WTC11 (cell line): Measurements from ENCODE around the gene PFKM. TPM values are rescaled to one million over a fixed set of nuclear protein-coding genes. Genes with fewer than 3 reads are reported as not detected.
"Not testable (repeated sequence)": the region's sequence is repeated elsewhere in the genome, so short reads cannot be mapped to it uniquely, and the experiment has no call there.

ENCODE experiments used
- ATAC-seq: fragments of 200-7000 bp; cut with Tn5 transposase; 2 replicates; pipeline ENCODE4 v1.10.0; 2021; ENCODE audit warnings: mild to moderate bottlenecking, moderate library complexity
- CTCF ChIA-PET: fragments of 300-600 bp; sonication (Branson Sonifier 250); formaldehyde crosslinking; loops from one replicate; lab custom pipeline; 2021; ENCODE audit warnings: antibody characterized with exemption; lab: Charles Lee
- POLR2A ChIA-PET: fragments of 350-600 bp; sonication (Branson Sonifier 250); formaldehyde crosslinking; loops from one replicate; lab custom pipeline; 2021; ENCODE audit warnings: antibody characterized with exemption; lab: Charles Lee
- DNase-seq: peaks from one replicate; pipeline ENCODE4 v3.0.0; 2021; ENCODE audit warnings: low spot score
- H3K27ac Mint-ChIP-seq: 2 replicates; pipeline ENCODE4 v1.8.0; 2021; ENCODE audit warnings: mixed read lengths
- H3K27me3 Mint-ChIP-seq: 2 replicates; pipeline ENCODE4 v1.8.0; 2021; ENCODE audit warnings: low read depth, mild to moderate bottlenecking, moderate library complexity, mixed read lengths
- H3K36me3 Mint-ChIP-seq: 2 replicates; pipeline ENCODE4 v1.8.0; 2021; ENCODE audit warnings: mixed read lengths
- H3K4me1 Mint-ChIP-seq: 2 replicates; pipeline ENCODE4 v1.8.0; 2022; ENCODE audit warnings: mixed read lengths
- H3K4me3 Mint-ChIP-seq: 2 replicates; pipeline ENCODE4 v1.8.0; 2021; ENCODE audit warnings: mild to moderate bottlenecking, moderate library complexity, mixed read lengths
- H3K9me3 Mint-ChIP-seq: 2 replicates; pipeline ENCODE4 v1.8.0; 2021; ENCODE audit warnings: mixed read lengths
- CREB1 ChIP-seq: sonication (generic); formaldehyde crosslinking; IDR thresholded peaks from 2 replicates; pipeline ENCODE4 v1.8.0; 2023; ENCODE audit warnings: mild to moderate bottlenecking, missing genetic modification reagents
- ELF4 ChIP-seq: sonication (generic); formaldehyde crosslinking; IDR thresholded peaks from 2 replicates; pipeline ENCODE4 v1.8.1; 2022; ENCODE audit warnings: low read depth, mild to moderate bottlenecking, moderate library complexity, missing genetic modification reagents
- FOXP1 ChIP-seq: sonication (generic); formaldehyde crosslinking; IDR thresholded peaks from 2 replicates; pipeline ENCODE4 v1.8.0; 2022; ENCODE audit warnings: missing genetic modification reagents, mild to moderate bottlenecking, moderate library complexity, borderline replicate concordance
- GRHL2 ChIP-seq: fragments of 250-450 bp; sonication (Bioruptor Pico); IDR thresholded peaks from 2 replicates; pipeline ENCODE4 v1.8.0; 2022; ENCODE audit warnings: mild to moderate bottlenecking, moderate library complexity; ENCODE audit not compliant: insufficient replicate concordance, severe bottlenecking
- IRF2 ChIP-seq: sonication (generic); formaldehyde crosslinking; IDR thresholded peaks from 2 replicates; pipeline ENCODE4 v1.8.0; 2022; ENCODE audit warnings: low read depth, missing genetic modification reagents, borderline replicate concordance
- JAZF1 ChIP-seq: fragments of 250-450 bp; sonication (Bioruptor Pico); IDR thresholded peaks from 2 replicates; pipeline ENCODE4 v1.9.0; 2021; ENCODE audit warnings: moderate library complexity, mild to moderate bottlenecking, inconsistent platforms
- KAT7 ChIP-seq: sonication (generic); formaldehyde crosslinking; IDR thresholded peaks from 2 replicates; pipeline ENCODE4 v1.8.1; 2023; ENCODE audit warnings: missing genetic modification reagents, mild to moderate bottlenecking, borderline replicate concordance
- NR1H2 ChIP-seq: sonication (generic); formaldehyde crosslinking; IDR thresholded peaks from 2 replicates; pipeline ENCODE4 v1.9.0; 2021; ENCODE audit warnings: mild to moderate bottlenecking, moderate library complexity, missing genetic modification reagents
- PRRX2 ChIP-seq: fragments of 250-450 bp; sonication (Bioruptor Pico); IDR thresholded peaks from 2 replicates; pipeline ENCODE4 v1.8.0; 2021; ENCODE audit warnings: mild to moderate bottlenecking
- RORB ChIP-seq: fragments of 250-450 bp; sonication (Bioruptor Pico); IDR thresholded peaks from 2 replicates; pipeline ENCODE4 v1.9.0; 2021; ENCODE audit warnings: mild to moderate bottlenecking
- SMAD4 ChIP-seq: sonication (generic); formaldehyde crosslinking; IDR thresholded peaks from 2 replicates; pipeline ENCODE4 v1.8.0; 2022; ENCODE audit warnings: mild to moderate bottlenecking, missing genetic modification reagents
- ZNF219 ChIP-seq: sonication (generic); formaldehyde crosslinking; IDR thresholded peaks from 2 replicates; pipeline ENCODE4 v1.8.0; 2023; ENCODE audit warnings: missing genetic modification reagents, mild to moderate bottlenecking, borderline replicate concordance
- ZNF317 ChIP-seq: sonication (generic); formaldehyde crosslinking; IDR thresholded peaks from 2 replicates; pipeline ENCODE4 v1.8.1; 2023; ENCODE audit warnings: low read depth, mild to moderate bottlenecking, moderate library complexity, missing genetic modification reagents, borderline replicate concordance
- ZNF671 ChIP-seq: fragments of 250-450 bp; sonication (Bioruptor Pico); IDR thresholded peaks from 2 replicates; pipeline ENCODE4 v1.8.0; 2021; ENCODE audit warnings: mild to moderate bottlenecking
- total RNA-seq: library from RNA; stranded (reverse); gene quantifications from 3 replicates; pipeline ENCODE4 v1.2.3, GENCODE V29; 2021
- TF ChIP-seq, protein P1 (sequence below): sonication (generic); formaldehyde crosslinking; conservative IDR thresholded peaks from 2 replicates; pipeline ENCODE4 v1.8.1; 2023; ENCODE audit warnings: mild to moderate bottlenecking, low read depth, missing genetic modification reagents, moderate library complexity
- TF ChIP-seq, protein P2 (sequence below): fragments of 250-450 bp; sonication (Bioruptor Pico); IDR thresholded peaks from 2 replicates; pipeline ENCODE4 v1.9.0; 2021; ENCODE audit warnings: mild to moderate bottlenecking, borderline replicate concordance
- TF ChIP-seq, protein P3 (sequence below): sonication (generic); formaldehyde crosslinking; IDR thresholded peaks from 2 replicates; pipeline ENCODE4 v1.8.0; 2022; ENCODE audit warnings: missing genetic modification reagents
- TF ChIP-seq, protein P4 (sequence below): sonication (generic); formaldehyde crosslinking; IDR thresholded peaks from 2 replicates; pipeline ENCODE4 v1.8.0; 2022; ENCODE audit warnings: mild to moderate bottlenecking, missing genetic modification reagents

The PFKM gene
- total RNA-seq, 1 experiment from 2014 or later = 99.3 TPM

DNA sequence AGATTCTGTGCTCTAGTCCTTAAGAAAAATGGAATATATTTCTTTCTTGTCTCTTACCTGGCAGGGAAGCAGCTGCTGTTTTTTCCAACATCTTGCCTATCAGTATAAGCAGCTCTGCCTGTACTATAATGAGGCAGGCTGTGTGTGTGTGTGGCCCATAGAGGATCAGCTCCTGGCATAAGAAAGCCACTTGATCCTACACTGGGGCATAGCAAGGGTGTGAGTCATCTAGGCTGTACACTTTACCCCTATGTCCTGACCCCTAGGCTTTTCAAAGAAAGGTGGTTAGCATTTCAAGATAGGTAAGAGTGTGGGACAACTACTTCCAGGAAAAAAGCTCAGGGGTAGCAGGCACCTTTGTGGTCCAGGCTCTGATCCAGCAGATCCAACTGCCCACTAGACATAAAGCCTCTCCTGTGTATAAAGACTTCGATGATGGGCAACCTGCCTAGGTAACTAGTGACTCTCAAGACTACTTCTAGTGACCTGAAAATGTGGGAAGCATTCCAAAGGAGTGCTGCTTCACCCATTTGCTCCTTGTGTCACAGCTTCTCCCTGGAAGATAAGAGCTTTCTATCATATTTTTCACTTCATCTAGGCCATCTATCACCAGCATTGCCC is 8.4 kb upstream of the PFKM start (continued):
- TF ChIP-seq PRRX2 = no peak
- no peak for TF ChIP-seq ZNF219

DNA sequence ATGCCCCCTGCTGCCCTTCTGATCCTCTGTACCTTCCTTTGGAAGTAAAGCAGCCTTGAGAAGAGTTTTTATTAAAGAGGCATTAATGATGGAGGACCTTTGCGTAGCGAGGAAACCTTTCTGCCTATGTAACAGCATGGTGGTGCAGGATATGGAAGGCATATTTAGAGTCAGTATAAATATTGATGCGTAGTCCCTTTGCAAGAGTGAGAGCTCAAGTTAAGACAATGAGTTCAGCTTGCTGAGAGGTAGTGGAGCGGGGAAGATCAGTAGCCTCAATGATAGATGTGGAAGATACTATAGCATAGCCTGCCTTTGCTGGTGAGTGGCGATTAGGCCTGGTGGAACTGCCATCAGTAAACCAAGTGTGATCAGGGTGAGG is 7.9 kb upstream of the PFKM start:
- peaks cover 11% of the 10 kb centered on the region; the same call in 1 of the 2 replicates for H3K36me3 Mint-ChIP-seq
- H3K4me1 Mint-ChIP-seq, ATAC-seq, DNase-seq, H3K4me3 Mint-ChIP-seq, POLR2A ChIA-PET, CTCF ChIA-PET, H3K27ac Mint-ChIP-seq: not testable (repeated sequence)
- peaks cover 17% of the 10 kb centered on the region for H3K9me3 Mint-ChIP-seq
- peaks cover 44% of the 10 kb centered on the region for H3K27me3 Mint-ChIP-seq

DNA sequence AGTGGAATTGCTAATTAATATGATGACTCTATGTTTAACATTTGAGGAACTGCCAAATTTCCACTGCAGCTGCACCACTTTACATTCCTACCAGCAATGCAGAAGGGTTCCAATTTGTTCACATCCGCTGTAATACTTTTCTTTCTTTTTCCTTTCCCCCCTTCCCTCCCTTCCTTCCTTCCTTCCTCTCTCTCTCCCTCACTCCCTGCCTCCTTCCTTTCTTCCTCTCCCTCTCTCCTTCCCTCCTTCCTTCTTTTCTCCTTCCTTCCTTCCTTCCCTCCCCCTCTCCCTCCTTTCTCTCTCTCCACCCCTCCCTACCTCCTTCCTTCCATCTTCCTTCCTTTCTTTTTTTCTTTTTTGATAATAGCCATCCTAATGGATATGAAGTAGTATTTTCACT is 3.2 kb upstream of the PFKM start:
- peaks cover 11% of the 10 kb centered on the region; the same call in 1 of the 2 replicates for H3K36me3 Mint-ChIP-seq
- CTCF ChIA-PET = no interaction called here
- TF ChIP-seq ZNF671 (no peak), CREB1 (CRISPR knock-in tag) (no peak), IRF2 (CRISPR knock-in tag) (no peak), JAZF1 (CRISPR knock-in tag) (no peak), SMAD4 (CRISPR knock-in tag) (no peak), NR1H2 (no peak), RORB (CRISPR knock-in tag) (no peak), ZNF317 (CRISPR knock-in tag) (no peak), FOXP1 (CRISPR knock-in tag) (no peak), KAT7 (CRISPR knock-in tag) (no peak), ELF4 (CRISPR knock-in tag) (no peak), GRHL2 (no peak), PRRX2 (no peak)
- TF ChIP-seq, protein P1, sequence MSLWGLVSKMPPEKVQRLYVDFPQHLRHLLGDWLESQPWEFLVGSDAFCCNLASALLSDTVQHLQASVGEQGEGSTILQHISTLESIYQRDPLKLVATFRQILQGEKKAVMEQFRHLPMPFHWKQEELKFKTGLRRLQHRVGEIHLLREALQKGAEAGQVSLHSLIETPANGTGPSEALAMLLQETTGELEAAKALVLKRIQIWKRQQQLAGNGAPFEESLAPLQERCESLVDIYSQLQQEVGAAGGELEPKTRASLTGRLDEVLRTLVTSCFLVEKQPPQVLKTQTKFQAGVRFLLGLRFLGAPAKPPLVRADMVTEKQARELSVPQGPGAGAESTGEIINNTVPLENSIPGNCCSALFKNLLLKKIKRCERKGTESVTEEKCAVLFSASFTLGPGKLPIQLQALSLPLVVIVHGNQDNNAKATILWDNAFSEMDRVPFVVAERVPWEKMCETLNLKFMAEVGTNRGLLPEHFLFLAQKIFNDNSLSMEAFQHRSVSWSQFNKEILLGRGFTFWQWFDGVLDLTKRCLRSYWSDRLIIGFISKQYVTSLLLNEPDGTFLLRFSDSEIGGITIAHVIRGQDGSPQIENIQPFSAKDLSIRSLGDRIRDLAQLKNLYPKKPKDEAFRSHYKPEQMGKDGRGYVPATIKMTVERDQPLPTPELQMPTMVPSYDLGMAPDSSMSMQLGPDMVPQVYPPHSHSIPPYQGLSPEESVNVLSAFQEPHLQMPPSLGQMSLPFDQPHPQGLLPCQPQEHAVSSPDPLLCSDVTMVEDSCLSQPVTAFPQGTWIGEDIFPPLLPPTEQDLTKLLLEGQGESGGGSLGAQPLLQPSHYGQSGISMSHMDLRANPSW (CRISPR knock-in tag) = no peak
- TF ChIP-seq, protein P2, sequence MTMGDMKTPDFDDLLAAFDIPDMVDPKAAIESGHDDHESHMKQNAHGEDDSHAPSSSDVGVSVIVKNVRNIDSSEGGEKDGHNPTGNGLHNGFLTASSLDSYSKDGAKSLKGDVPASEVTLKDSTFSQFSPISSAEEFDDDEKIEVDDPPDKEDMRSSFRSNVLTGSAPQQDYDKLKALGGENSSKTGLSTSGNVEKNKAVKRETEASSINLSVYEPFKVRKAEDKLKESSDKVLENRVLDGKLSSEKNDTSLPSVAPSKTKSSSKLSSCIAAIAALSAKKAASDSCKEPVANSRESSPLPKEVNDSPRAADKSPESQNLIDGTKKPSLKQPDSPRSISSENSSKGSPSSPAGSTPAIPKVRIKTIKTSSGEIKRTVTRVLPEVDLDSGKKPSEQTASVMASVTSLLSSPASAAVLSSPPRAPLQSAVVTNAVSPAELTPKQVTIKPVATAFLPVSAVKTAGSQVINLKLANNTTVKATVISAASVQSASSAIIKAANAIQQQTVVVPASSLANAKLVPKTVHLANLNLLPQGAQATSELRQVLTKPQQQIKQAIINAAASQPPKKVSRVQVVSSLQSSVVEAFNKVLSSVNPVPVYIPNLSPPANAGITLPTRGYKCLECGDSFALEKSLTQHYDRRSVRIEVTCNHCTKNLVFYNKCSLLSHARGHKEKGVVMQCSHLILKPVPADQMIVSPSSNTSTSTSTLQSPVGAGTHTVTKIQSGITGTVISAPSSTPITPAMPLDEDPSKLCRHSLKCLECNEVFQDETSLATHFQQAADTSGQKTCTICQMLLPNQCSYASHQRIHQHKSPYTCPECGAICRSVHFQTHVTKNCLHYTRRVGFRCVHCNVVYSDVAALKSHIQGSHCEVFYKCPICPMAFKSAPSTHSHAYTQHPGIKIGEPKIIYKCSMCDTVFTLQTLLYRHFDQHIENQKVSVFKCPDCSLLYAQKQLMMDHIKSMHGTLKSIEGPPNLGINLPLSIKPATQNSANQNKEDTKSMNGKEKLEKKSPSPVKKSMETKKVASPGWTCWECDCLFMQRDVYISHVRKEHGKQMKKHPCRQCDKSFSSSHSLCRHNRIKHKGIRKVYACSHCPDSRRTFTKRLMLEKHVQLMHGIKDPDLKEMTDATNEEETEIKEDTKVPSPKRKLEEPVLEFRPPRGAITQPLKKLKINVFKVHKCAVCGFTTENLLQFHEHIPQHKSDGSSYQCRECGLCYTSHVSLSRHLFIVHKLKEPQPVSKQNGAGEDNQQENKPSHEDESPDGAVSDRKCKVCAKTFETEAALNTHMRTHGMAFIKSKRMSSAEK = no peak
- TF ChIP-seq, protein P3, sequence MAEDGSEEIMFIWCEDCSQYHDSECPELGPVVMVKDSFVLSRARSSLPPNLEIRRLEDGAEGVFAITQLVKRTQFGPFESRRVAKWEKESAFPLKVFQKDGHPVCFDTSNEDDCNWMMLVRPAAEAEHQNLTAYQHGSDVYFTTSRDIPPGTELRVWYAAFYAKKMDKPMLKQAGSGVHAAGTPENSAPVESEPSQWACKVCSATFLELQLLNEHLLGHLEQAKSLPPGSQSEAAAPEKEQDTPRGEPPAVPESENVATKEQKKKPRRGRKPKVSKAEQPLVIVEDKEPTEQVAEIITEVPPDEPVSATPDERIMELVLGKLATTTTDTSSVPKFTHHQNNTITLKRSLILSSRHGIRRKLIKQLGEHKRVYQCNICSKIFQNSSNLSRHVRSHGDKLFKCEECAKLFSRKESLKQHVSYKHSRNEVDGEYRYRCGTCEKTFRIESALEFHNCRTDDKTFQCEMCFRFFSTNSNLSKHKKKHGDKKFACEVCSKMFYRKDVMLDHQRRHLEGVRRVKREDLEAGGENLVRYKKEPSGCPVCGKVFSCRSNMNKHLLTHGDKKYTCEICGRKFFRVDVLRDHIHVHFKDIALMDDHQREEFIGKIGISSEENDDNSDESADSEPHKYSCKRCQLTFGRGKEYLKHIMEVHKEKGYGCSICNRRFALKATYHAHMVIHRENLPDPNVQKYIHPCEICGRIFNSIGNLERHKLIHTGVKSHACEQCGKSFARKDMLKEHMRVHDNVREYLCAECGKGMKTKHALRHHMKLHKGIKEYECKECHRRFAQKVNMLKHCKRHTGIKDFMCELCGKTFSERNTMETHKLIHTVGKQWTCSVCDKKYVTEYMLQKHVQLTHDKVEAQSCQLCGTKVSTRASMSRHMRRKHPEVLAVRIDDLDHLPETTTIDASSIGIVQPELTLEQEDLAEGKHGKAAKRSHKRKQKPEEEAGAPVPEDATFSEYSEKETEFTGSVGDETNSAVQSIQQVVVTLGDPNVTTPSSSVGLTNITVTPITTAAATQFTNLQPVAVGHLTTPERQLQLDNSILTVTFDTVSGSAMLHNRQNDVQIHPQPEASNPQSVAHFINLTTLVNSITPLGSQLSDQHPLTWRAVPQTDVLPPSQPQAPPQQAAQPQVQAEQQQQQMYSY (CRISPR knock-in tag) = no peak
- TF ChIP-seq, protein P4, sequence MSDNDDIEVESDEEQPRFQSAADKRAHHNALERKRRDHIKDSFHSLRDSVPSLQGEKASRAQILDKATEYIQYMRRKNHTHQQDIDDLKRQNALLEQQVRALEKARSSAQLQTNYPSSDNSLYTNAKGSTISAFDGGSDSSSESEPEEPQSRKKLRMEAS (CRISPR knock-in tag) = no peak
- TF ChIP-seq, all 79 proteins: peak for 0
- ATAC-seq (no peak), DNase-seq (no peak)
- Mint-ChIP-seq H3K4me1 (peaks cover 16% of the 10 kb centered on the region), H3K27me3 (peaks cover 18% of the 10 kb centered on the region), H3K9me3 (peaks cover 17% of the 10 kb centered on the region), H3K4me3 (no peak overlapping the region), H3K27ac (no peak overlapping the region)
- POLR2A ChIA-PET = no interaction called here
